HG02943 (cell line): ENCODE data around the gene GBF1.
"Not testable (repeated sequence)": the region's sequence is repeated elsewhere in the genome, so short reads cannot be mapped to it uniquely, and the experiment has no call there.

Experiments used
- ATAC-seq: cut with Tn5 transposase; IDR thresholded peaks from one replicate; pipeline ENCODE4 v1.9.1; 2021; ENCODE audit warnings: mild to moderate bottlenecking, low read depth, moderate library complexity; ENCODE audit not compliant: unreplicated experiment

The GBF1 gene

GRCh38 chr10:102245082-102245931, at the start of gene GBF1:
Gene GBF1 (plus strand): TSS chr10:102245532. CDS start chr10:102258939, 13,407 bp downstream.
- peak; percentile 91 for ATAC-seq

GRCh38 chr10:102196893-102197292, 48.4 kb upstream of the GBF1 start:
- ATAC-seq = no peak

- ATAC-seq = no peak
Observed at GRCh38 chr10:102198027-102198426, 47.3 kb upstream of the GBF1 start.

- no peak for ATAC-seq
Observed at GRCh38 chr10:102200751-102201640, 44.3 kb upstream of the GBF1 start.

GRCh38 chr10:102202386-102202785, 42.9 kb upstream of the GBF1 start:
- no peak for ATAC-seq

GRCh38 chr10:102208311-102209035, 36.9 kb upstream of the GBF1 start:
- no peak for ATAC-seq

- no peak for ATAC-seq
Observed at GRCh38 chr10:102211615-102212299, 33.6 kb upstream of the GBF1 start.

GRCh38 chr10:102213599-102213998, 31.7 kb upstream of the GBF1 start:
- ATAC-seq = not testable (repeated sequence)

- ATAC-seq = no peak
Observed at GRCh38 chr10:102219370-102219769, 26.0 kb upstream of the GBF1 start.

GRCh38 chr10:102220612-102221011, 24.7 kb upstream of the GBF1 start:
- no peak for ATAC-seq

GRCh38 chr10:102222797-102223196, 22.5 kb upstream of the GBF1 start:
- ATAC-seq = no peak

- peak; percentile 86 for ATAC-seq
Observed at GRCh38 chr10:102225646-102226541, 19.4 kb upstream of the GBF1 start, which contains the start of gene ELOVL3. Gene ELOVL3 (plus strand): TSS chr10:102226299. CDS start chr10:102226549, 250 bp downstream.

GRCh38 chr10:102226542-102226870, 18.8 kb upstream of the GBF1 start:
- no peak for ATAC-seq

GRCh38 chr10:102227050-102227449, 18.3 kb upstream of the GBF1 start:
- no peak for ATAC-seq

- ATAC-seq = no peak
Observed at GRCh38 chr10:102229810-102230263, 15.5 kb upstream of the GBF1 start.

GRCh38 chr10:102230264-102230860, 15.0 kb upstream of the GBF1 start:
- ATAC-seq = no peak

GRCh38 chr10:102230861-102231356, 14.4 kb upstream of the GBF1 start:
- no peak for ATAC-seq
